Loucy (cell line): ENCODE data around the gene SAMD9.

ENCODE experiments used
- H2AFZ ChIP-seq: fragments of 200-600 bp; sonication (generic); 2 replicates; pipeline ENCODE4 v1.6.0; 2016; ENCODE audit warnings: antibody characterized with exemption, mild to moderate bottlenecking, low read length, moderate library complexity
- H3F3A ChIP-seq: fragments of 200-600 bp; 2 replicates; pipeline ENCODE4 v1.6.0; 2016; ENCODE audit warnings: antibody characterized with exemption, low read depth, mild to moderate bottlenecking
- H3K27me3 ChIP-seq: fragments of 200-600 bp; sonication (generic); 2 replicates; pipeline ENCODE4 v1.6.1; 2014; ENCODE audit warnings: low read length, mild to moderate bottlenecking; ENCODE audit not compliant: insufficient read depth, poor library complexity, severe bottlenecking
- H3K36me3 ChIP-seq: fragments of 200-600 bp; sonication (generic); 2 replicates; pipeline ENCODE4 v1.6.1; 2016; ENCODE audit warnings: low read length; ENCODE audit not compliant: insufficient read depth
- H3K4me1 ChIP-seq: fragments of 200-600 bp; sonication (generic); 2 replicates; pipeline ENCODE4 v1.5.1; 2014; ENCODE audit warnings: low read length, mild to moderate bottlenecking; ENCODE audit not compliant: insufficient read depth, poor library complexity, severe bottlenecking
- H3K4me2 ChIP-seq: fragments of 200-600 bp; sonication (generic); 2 replicates; pipeline ENCODE4 v1.6.0; 2014; ENCODE audit warnings: antibody characterized with exemption, low read length, low read depth, mild to moderate bottlenecking; ENCODE audit not compliant: poor library complexity, severe bottlenecking
- H3K4me3 ChIP-seq: fragments of 200-600 bp; sonication (generic); 2 replicates; pipeline ENCODE4 v1.5.1; 2014; ENCODE audit warnings: low read length, mild to moderate bottlenecking, mixed read lengths; ENCODE audit not compliant: poor library complexity, severe bottlenecking
- H3K79me2 ChIP-seq: fragments of 200-600 bp; sonication (generic); 2 replicates; pipeline ENCODE4 v1.6.1; 2014; ENCODE audit warnings: low read length; ENCODE audit not compliant: insufficient read depth
- H3K9ac ChIP-seq: fragments of 200-600 bp; sonication (generic); 2 replicates; pipeline ENCODE4 v1.6.0; 2014; ENCODE audit warnings: mild to moderate bottlenecking, low read depth, low read length, moderate library complexity; ENCODE audit not compliant: poor library complexity, severe bottlenecking
- H3K9me2 ChIP-seq: fragments of 200-600 bp; sonication (generic); replicated peaks from 2 replicates; pipeline ENCODE4 v1.6.1; 2016; ENCODE audit warnings: low read depth, low read length, mixed read lengths
- H3K9me3 ChIP-seq: fragments of 200-600 bp; sonication (generic); 2 replicates; pipeline ENCODE4 v1.6.1; 2014; ENCODE audit warnings: mild to moderate bottlenecking, antibody characterized with exemption, low read length, low read depth; ENCODE audit not compliant: insufficient read depth
- H4K20me1 ChIP-seq: fragments of 200-600 bp; sonication (generic); 2 replicates; pipeline ENCODE4 v1.6.0; 2014; ENCODE audit warnings: antibody characterized with exemption, low read length, mild to moderate bottlenecking; ENCODE audit not compliant: insufficient read depth, poor library complexity, severe bottlenecking
- CTCF ChIP-seq: fragments of 200-600 bp; sonication (generic); conservative IDR thresholded peaks from 2 replicates; pipeline ENCODE4 v1.5.1; 2014; ENCODE audit warnings: mild to moderate bottlenecking, antibody characterized with exemption, low read length
- EZH2phosphoT487 ChIP-seq: fragments of 200-600 bp; IDR thresholded peaks from 2 replicates; pipeline ENCODE4 v1.6.1; 2018; ENCODE audit warnings: antibody characterized with exemption, mild to moderate bottlenecking, moderate library complexity, borderline replicate concordance

SAMD9 gene

GRCh38 chr7:93161181-93161762, 43.5 kb upstream of the SAMD9 start:
- H3K9me2 ChIP-seq = no peaks in the 10 kb centered on the region
- H3K27me3 ChIP-seq = no peaks in the 10 kb centered on the region
- no peaks in the 10 kb centered on the region for H3F3A ChIP-seq
- H3K4me3 ChIP-seq = no peak overlapping the region
- H4K20me1 ChIP-seq = no peaks in the 10 kb centered on the region
- peaks cover 4% of the 10 kb centered on the region for H3K9me3 ChIP-seq
- no peak overlapping the region for H2AFZ ChIP-seq
- no peak for TF ChIP-seq CTCF
- no peak for TF ChIP-seq EZH2phosphoT487
- no peak overlapping the region for H3K9ac ChIP-seq
- no peaks in the 10 kb centered on the region for H3K36me3 ChIP-seq
- H3K4me2 ChIP-seq = no peak overlapping the region
- H3K79me2 ChIP-seq = no peaks in the 10 kb centered on the region
- no peaks in the 10 kb centered on the region for H3K4me1 ChIP-seq

- Histone ChIP-seq H3K9me2 (no peaks in the 10 kb centered on the region), H2AFZ (no peak overlapping the region), H3K36me3 (no peaks in the 10 kb centered on the region), H3K9ac (no peak overlapping the region), H3K4me2 (no peak overlapping the region), H4K20me1 (no peaks in the 10 kb centered on the region), H3K4me3 (no peak overlapping the region), H3K4me1 (no peaks in the 10 kb centered on the region), H3F3A (no peaks in the 10 kb centered on the region), H3K27me3 (no peaks in the 10 kb centered on the region), H3K79me2 (no peaks in the 10 kb centered on the region), H3K9me3 (peaks cover 4% of the 10 kb centered on the region)
- TF ChIP-seq EZH2phosphoT487 = no peak
- no peak for TF ChIP-seq CTCF
These were observed 42.6 kb upstream of the SAMD9 start for GRCh38 chr7:93160410-93160809.

- Histone ChIP-seq H4K20me1 (no peaks in the 10 kb centered on the region), H3K4me3 (no peak overlapping the region), H3F3A (no peaks in the 10 kb centered on the region), H3K4me2 (no peak overlapping the region), H3K9me3 (peaks cover 4% of the 10 kb centered on the region), H3K9ac (no peak overlapping the region), H3K4me1 (no peaks in the 10 kb centered on the region), H3K9me2 (no peaks in the 10 kb centered on the region), H2AFZ (no peak overlapping the region), H3K79me2 (no peaks in the 10 kb centered on the region), H3K27me3 (peaks cover 5% of the 10 kb centered on the region), H3K36me3 (no peaks in the 10 kb centered on the region)
- TF ChIP-seq CTCF (no peak), EZH2phosphoT487 (no peak)
These were observed 41.7 kb upstream of the SAMD9 start for GRCh38 chr7:93159490-93159889.
